ENCODE results near the gene C21orf58.
A peak's percentile ranks its signal among the peaks of the same experiment; 100 is the strongest.

- peak; percentile 46; the same call in 1 of the 2 replicates for TF ChIP-seq CTCF (conservative IDR thresholded peaks at IDR 0.05; ENCODE audit: low read depth, low read length)
- no peak for TF ChIP-seq EZH2 (IDR thresholded peaks at IDR 0.05; ENCODE audit: low read length, unreplicated experiment)
Observed at GRCh38 chr21:46285761-46286647, 37.7 kb downstream of the C21orf58 start, which contains the start of gene YBEY.
